ENCODE results near the gene UQCC5. TPM values are rescaled to one million over a fixed set of nuclear protein-coding genes. Genes with fewer than 3 reads are reported as not detected.

UQCC5 gene
- total RNA-seq, 1 experiment from 2014 or later, result 45.8 TPM

DNA sequence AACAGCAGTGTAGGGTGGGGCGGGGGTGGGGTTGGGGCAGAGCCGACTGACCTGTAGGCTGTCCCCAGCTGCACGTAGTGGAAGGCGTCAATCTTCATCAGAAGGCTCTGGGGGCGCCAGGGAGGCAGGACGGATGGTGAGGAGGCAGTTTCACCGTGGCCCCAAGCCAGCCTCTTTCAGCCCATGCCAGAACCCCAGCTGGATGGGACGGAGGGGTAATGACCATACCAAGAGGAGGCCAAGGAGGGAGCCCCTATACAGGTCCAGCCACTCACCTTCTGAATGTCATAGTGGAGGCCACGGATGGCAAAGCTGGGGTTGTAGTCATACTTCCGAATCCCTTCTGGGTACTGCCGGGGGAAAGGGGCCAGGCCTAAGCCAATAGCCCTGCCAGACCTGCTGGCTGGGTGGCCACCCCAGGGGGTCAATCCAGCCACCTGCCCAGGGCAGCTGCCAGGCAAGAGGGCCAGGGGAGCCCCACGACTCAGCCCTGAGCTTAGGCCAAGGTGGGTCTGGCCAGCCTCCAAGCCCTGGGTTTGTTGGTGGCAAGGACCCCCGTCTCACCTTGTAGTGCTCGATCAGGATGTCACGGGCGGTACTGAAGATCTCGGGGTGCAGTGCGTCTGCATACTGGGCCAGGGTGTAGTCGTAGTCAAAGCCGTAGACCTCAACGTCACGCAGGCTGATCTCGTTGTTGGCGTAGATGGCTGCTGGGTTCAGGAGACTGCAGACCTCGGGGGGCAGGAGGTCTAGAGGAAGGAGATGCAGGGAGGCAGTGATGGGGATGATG, 7.6 kb upstream of the UQCC5 start:
- no peaks in the 10 kb centered on the region for H3K9me3 ChIP-seq (ENCODE audit: control insufficient read depth, low read depth, low read length)
- H3K9ac ChIP-seq (ENCODE audit: extremely low read depth, insufficient read length, low read length), result no peak overlapping the region
- no peak overlapping the region for H3K18ac ChIP-seq (ENCODE audit: insufficient read length, low read depth, low read length)

More for the DNA sequence above, 7.6 kb upstream of the UQCC5 start:
- Histone ChIP-seq H3K23ac (ENCODE audit: insufficient read length, low read depth, low read length) (no peak overlapping the region), H3K27me3 (ENCODE audit: insufficient read depth, low read length) (no peaks in the 10 kb centered on the region), H2BK15ac (ENCODE audit: low read depth, low read length) (no peak overlapping the region), H2BK5ac (ENCODE audit: insufficient read length, low read length) (no peak overlapping the region), H4K8ac (replicated peaks; ENCODE audit: insufficient read length, low read depth, low read length) (no peak overlapping the region), H3K4ac (ENCODE audit: low read depth, low read length) (no peak overlapping the region), H4K5ac (ENCODE audit: insufficient read length, low read depth, low read length) (no peak overlapping the region), H3T11ph (ENCODE audit: low read length) (no peak overlapping the region), H3K79me1 (ENCODE audit: insufficient read depth, low read depth, low read length, poor library complexity, severe bottlenecking) (no peaks in the 10 kb centered on the region), H3K14ac (ENCODE audit: insufficient read depth, low read length) (no peak overlapping the region), H3K4me2 (ENCODE audit: insufficient read depth, insufficient read length, low read length) (no peak overlapping the region), H2AFZ (ENCODE audit: low read length) (no peak overlapping the region), H2AK5ac (ENCODE audit: insufficient read length, low read length) (no peak overlapping the region), H2BK120ac (ENCODE audit: low read depth, low read length, poor library complexity, severe bottlenecking) (no peak overlapping the region), H2BK12ac (ENCODE audit: insufficient read length, low read depth, low read length) (no peak overlapping the region), H3K4me1 (ENCODE audit: insufficient read depth, low read length) (no peaks in the 10 kb centered on the region), H2BK20ac (ENCODE audit: low read depth, low read length, poor library complexity, severe bottlenecking) (no peak overlapping the region), H3K23me2 (ENCODE audit: insufficient read length, low read depth, low read length, poor library complexity, severe bottlenecking) (peaks cover 8% of the 10 kb centered on the region), H3K79me2 (ENCODE audit: insufficient read depth, low read length) (peaks cover 2% of the 10 kb centered on the region; the same call in 1 of the 2 replicates), H3K56ac (ENCODE audit: insufficient read length, low read depth, low read length) (no peak overlapping the region), H4K91ac (ENCODE audit: insufficient read length, low read depth, low read length) (no peak overlapping the region), H3K27ac (ENCODE audit: insufficient read length, low read depth, low read length) (no peak overlapping the region), H4K20me1 (ENCODE audit: control insufficient read depth, insufficient read depth, insufficient read length) (no peaks in the 10 kb centered on the region)
- peaks cover 28 to 60% (median 59%) of the 10 kb centered on the region in 3 experiments; a peak in 6 of 7 replicates for H3K36me3 Mint-ChIP-seq (ENCODE audit: insufficient read depth in 1 of 3, low read depth in 3 of 3)
- no peaks in the 10 kb centered on the region for H3K9me3 Mint-ChIP-seq
- no peak overlapping the region for H3K4me3 Mint-ChIP-seq
- TF ChIP-seq, protein P1, sequence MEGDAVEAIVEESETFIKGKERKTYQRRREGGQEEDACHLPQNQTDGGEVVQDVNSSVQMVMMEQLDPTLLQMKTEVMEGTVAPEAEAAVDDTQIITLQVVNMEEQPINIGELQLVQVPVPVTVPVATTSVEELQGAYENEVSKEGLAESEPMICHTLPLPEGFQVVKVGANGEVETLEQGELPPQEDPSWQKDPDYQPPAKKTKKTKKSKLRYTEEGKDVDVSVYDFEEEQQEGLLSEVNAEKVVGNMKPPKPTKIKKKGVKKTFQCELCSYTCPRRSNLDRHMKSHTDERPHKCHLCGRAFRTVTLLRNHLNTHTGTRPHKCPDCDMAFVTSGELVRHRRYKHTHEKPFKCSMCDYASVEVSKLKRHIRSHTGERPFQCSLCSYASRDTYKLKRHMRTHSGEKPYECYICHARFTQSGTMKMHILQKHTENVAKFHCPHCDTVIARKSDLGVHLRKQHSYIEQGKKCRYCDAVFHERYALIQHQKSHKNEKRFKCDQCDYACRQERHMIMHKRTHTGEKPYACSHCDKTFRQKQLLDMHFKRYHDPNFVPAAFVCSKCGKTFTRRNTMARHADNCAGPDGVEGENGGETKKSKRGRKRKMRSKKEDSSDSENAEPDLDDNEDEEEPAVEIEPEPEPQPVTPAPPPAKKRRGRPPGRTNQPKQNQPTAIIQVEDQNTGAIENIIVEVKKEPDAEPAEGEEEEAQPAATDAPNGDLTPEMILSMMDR (conservative IDR thresholded peaks at IDR 0.05), result no peak
- WGBS (ENCODE audit: extremely low coverage, insufficient read length, low lambda C conversion rate), result no CpG with 5 or more reads among the region's 25 CpGs
- H3K27me3 Mint-ChIP-seq (ENCODE audit: low read depth), result no peaks in the 10 kb centered on the region
- H3K27ac Mint-ChIP-seq, result peak overlapping the region in 1 of 3 experiments; percentile 68; a peak in 2 of 7 replicates
- DNase-seq, result no peak
- H3K4me1 Mint-ChIP-seq, result peaks cover 9 to 10% of the 10 kb centered on the region in 2 experiments

Measured in H9 (cell line).